Ovary (tissue), 3 donors: ENCODE measurements around the gene SPANXN2.

Source experiments
- EP300 ChIP-seq: sonication (generic); formaldehyde crosslinking; IDR thresholded peaks from one replicate; pipeline ENCODE4 v1.6.1; 2017; ENCODE audit warnings: antibody characterized with exemption
- POLR2A ChIP-seq: fragments of 450-650 bp; IDR thresholded peaks from one replicate; pipeline ENCODE4 v1.6.1; 2017; ENCODE audit warnings: antibody characterized with exemption, mild to moderate bottlenecking, moderate library complexity
- TF ChIP-seq, protein P1 (sequence below), 3 donors: fragments of 450-650 bp in 2 of 3; fragments of 200-600 bp in 1 of 3; IDR thresholded peaks; one replicate each; pipeline versions ENCODE4 v1.5.1 to v1.8.0; 2016 to 2022; ENCODE audit warnings: antibody characterized with exemption in 3 of 3, mild to moderate bottlenecking in 1 of 3
- donor health status: DM: no; HTN: no; CAD: no.

DNA sequence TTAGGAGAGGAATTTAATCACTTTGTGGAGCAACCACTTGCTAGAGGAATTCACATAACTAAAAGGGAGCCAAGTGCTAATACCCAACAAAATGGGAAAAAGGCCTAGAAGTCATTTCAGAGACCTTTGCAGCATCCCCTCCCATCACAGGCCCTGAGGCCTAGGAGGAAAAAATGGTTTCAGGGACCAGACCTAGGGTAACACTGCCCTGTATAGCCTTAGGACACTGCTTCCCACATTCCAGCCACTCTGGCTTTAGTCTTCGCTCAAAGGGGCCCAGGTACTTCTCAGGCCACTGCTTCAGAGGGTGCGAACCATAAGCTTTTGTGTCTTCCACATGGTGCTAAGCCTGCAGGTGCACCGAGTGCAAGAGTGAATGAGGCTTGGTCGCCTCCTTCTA is 19.1 kb downstream of the SPANXN2 start:
- TF ChIP-seq, protein P1, sequence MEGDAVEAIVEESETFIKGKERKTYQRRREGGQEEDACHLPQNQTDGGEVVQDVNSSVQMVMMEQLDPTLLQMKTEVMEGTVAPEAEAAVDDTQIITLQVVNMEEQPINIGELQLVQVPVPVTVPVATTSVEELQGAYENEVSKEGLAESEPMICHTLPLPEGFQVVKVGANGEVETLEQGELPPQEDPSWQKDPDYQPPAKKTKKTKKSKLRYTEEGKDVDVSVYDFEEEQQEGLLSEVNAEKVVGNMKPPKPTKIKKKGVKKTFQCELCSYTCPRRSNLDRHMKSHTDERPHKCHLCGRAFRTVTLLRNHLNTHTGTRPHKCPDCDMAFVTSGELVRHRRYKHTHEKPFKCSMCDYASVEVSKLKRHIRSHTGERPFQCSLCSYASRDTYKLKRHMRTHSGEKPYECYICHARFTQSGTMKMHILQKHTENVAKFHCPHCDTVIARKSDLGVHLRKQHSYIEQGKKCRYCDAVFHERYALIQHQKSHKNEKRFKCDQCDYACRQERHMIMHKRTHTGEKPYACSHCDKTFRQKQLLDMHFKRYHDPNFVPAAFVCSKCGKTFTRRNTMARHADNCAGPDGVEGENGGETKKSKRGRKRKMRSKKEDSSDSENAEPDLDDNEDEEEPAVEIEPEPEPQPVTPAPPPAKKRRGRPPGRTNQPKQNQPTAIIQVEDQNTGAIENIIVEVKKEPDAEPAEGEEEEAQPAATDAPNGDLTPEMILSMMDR (IDR thresholded peaks at IDR 0.05), result no peak
- no peak for TF ChIP-seq EP300
- TF ChIP-seq POLR2A, result no peak
